Stimulated activated naive B cell treated with anti-CD40 and anti-IgM and Interleukin-4, amounts not matched to agents 10 μg/mL and 1 μg/mL and 100 μg/mL, for 72 hours (primary cell): Measurements from ENCODE around the gene LLCFC1.
A peak's percentile ranks its signal among the peaks of the same experiment; 100 is the strongest.
"Not testable (repeated sequence)": the region's sequence is repeated elsewhere in the genome, so short reads cannot be mapped to it uniquely, and the experiment has no call there.

Experiments
- ATAC-seq, 2 donors: fragments of 150-1000 bp; cut with Tn5 transposase; replicated peaks; 2 replicates each; pipeline ENCODE4 v1.10.0; 2021; ENCODE audit warnings: moderate library complexity in 1 of 2
- DNase-seq: peaks from one replicate; pipeline ENCODE4 v3.0.0; 2021
- H3K27ac Mint-ChIP-seq: one replicate; pipeline ENCODE4 v1.8.0; 2022; ENCODE audit warnings: mild to moderate bottlenecking, mixed read lengths
- H3K27me3 Mint-ChIP-seq, 2 donors: one replicate each; pipeline ENCODE4 v1.8.0; 2022; ENCODE audit warnings: mixed read lengths in 2 of 2
- H3K36me3 Mint-ChIP-seq, 2 donors: one replicate each; pipeline ENCODE4 v1.8.0; 2022; ENCODE audit warnings: mixed read lengths in 2 of 2, mild to moderate bottlenecking in 1 of 2
- H3K4me1 Mint-ChIP-seq, 2 donors: one replicate each; pipeline ENCODE4 v1.8.0; 2022; ENCODE audit warnings: mixed read lengths in 2 of 2, mild to moderate bottlenecking in 1 of 2
- H3K4me3 Mint-ChIP-seq, 2 donors: one replicate each; pipeline ENCODE4 v1.8.0; 2022; ENCODE audit warnings: mild to moderate bottlenecking in 2 of 2, mixed read lengths in 2 of 2, moderate library complexity in 1 of 2
- H3K9me3 Mint-ChIP-seq, 2 donors: one replicate each; pipeline ENCODE4 v1.8.0; 2022; ENCODE audit warnings: mixed read lengths in 2 of 2, mild to moderate bottlenecking in 1 of 2

LLCFC1 gene

DNA sequence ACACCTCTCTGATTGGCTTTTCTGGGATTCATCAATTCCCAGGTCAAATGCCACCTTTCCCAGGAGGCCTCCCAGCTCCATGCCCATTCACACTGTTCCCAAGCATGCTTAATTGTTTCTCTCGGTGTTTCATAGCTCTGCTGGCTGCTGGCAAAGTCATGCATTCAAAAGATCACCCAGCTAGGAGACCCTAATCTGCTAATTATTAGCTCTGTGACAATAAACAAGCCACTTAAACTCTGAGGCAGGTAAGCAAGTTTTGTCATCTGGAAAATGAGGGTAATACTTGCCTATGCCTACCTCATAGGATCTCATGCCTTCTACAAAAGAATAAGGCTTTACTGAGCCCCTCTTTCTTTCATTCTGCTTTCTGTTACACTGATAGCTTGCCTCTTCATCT, 23.7 kb downstream of the LLCFC1 start:
- Mint-ChIP-seq H3K27me3 (peaks cover 35 to 38% of the 10 kb centered on the region in 2 donors), H3K9me3 (no peaks in the 10 kb centered on the region), H3K4me3 (no peak overlapping the region), H3K36me3 (no peaks in the 10 kb centered on the region), H3K4me1 (peaks cover 4 to 8% of the 10 kb centered on the region in 2 donors), H3K27ac (no peak overlapping the region)
- ATAC-seq, result no peak
- no peak for DNase-seq

DNA sequence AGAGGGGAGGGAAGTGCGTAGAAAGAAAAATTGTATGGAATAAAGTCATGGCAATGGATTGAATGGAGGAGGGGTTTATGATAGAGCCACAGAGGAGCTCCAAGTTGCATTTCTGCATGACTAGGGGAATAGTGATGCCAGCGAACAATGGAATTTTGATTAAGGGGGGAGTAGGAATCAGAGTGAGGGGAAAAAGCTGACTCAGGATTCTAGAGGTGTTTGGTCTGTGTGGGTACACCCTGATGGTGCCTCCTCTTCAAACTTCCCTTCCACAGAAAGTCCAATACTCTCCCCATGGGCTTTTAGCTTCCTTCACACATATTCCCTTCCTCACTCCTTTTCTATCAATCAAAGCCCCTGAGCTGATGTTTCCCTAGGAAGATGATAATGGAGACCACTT, 24.7 kb downstream of the LLCFC1 start:
- H3K4me1 Mint-ChIP-seq, result peaks cover 4 to 8% of the 10 kb centered on the region in 2 donors
- ATAC-seq (no peak), DNase-seq (no peak)
- H3K27me3 Mint-ChIP-seq, result peaks cover 39 to 45% of the 10 kb centered on the region in 2 donors
- H3K9me3 Mint-ChIP-seq, result no peaks in the 10 kb centered on the region
- H3K27ac Mint-ChIP-seq, result no peak overlapping the region
- H3K4me3 Mint-ChIP-seq, result no peak overlapping the region
- no peaks in the 10 kb centered on the region for H3K36me3 Mint-ChIP-seq

DNA sequence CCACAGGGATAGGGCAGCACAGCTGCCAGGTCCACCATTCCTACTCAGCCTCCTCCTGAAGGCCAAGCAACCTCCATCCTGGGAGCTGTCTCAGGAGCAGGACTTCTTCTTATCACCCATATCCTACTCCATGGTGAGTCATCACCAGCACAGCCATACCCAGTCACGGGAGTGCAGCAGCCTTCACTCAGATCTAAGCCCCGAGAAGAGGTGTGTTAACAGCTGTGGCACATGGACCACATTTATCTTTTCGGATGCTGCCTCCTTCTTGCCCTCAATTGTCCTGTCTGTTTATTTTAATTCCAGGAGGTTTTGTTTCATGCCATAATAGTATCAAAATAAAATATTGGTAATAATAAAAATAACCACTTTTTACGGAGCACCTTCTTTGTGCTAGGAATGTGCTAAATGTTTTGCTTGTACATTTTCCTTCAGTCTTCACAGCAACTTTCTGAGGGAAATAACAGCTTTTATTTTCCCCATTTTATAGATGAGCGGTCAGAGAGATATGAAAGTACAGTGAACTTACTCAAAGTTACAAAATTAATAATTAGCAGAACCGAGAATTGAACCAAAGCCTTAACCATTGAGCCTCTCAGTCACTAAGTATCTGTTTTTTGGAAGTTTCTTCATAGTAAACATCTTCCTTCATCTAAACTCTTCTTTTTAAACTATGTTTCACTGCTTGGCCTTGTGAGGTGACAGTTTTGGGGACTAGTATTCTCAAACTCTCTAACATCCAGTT, 25.4 kb downstream of the LLCFC1 start:
- peaks cover 37 to 42% of the 10 kb centered on the region in 2 donors for H3K27me3 Mint-ChIP-seq
- no peak overlapping the region for H3K27ac Mint-ChIP-seq
- no peaks in the 10 kb centered on the region for H3K36me3 Mint-ChIP-seq
- no peak for DNase-seq
- H3K4me1 Mint-ChIP-seq, result peaks cover 4 to 8% of the 10 kb centered on the region in 2 donors
- peak; percentile 39 to 57 for ATAC-seq
- H3K4me3 Mint-ChIP-seq, result no peak overlapping the region
- no peaks in the 10 kb centered on the region for H3K9me3 Mint-ChIP-seq

DNA sequence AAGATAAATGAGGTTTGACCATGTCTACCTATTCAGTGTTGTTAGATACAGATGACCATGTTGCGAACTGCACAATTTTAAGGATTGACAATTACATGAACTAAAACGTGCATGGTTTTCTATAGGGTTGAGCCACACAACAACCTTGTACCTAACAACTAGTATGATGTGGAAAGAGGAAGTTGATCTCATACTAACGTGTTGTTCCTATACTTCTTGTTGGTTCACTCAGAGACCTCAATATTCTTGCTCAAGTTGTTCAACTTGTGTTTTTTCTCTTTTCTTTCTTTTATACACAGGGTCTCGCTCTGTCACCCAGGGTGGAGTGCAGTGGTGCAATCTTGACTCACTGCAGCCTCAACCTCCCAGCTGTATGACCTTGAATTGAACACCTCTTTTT, 28.9 kb downstream of the LLCFC1 start:
- H3K9me3 Mint-ChIP-seq, result no peaks in the 10 kb centered on the region
- peaks cover 4 to 8% of the 10 kb centered on the region in 2 donors for H3K4me1 Mint-ChIP-seq
- ATAC-seq (no peak), DNase-seq (no peak)
- no peak overlapping the region for H3K27ac Mint-ChIP-seq
- no peaks in the 10 kb centered on the region for H3K36me3 Mint-ChIP-seq
- no peak overlapping the region for H3K4me3 Mint-ChIP-seq
- H3K27me3 Mint-ChIP-seq, result peaks cover 40 to 49% of the 10 kb centered on the region in 2 donors

DNA sequence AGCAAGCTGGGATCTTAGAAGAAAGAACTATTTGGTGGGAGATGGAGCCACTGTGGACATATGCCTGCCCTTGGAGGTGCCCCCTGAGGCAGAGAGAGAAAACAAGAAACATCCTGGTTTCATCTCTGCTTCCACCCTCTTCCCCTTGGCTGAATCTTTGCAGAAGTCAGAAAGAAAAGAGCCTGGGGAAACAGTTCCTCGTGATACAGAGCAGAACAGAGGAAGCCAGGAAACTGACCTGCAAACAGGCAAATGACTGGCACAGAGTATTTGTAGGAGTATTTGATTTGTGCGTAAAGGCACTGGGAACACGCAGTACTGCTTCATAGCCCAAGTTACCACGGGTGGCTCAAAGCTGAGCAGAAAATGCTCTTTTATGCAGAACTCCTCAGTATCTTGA, 29.9 kb downstream of the LLCFC1 start:
- Mint-ChIP-seq H3K4me1 (peaks cover 4 to 8% of the 10 kb centered on the region in 2 donors), H3K36me3 (no peaks in the 10 kb centered on the region), H3K4me3 (no peak overlapping the region), H3K27me3 (peaks cover 32 to 40% of the 10 kb centered on the region in 2 donors), H3K9me3 (no peaks in the 10 kb centered on the region), H3K27ac (no peak overlapping the region)
- ATAC-seq (no peak), DNase-seq (no peak)

DNA sequence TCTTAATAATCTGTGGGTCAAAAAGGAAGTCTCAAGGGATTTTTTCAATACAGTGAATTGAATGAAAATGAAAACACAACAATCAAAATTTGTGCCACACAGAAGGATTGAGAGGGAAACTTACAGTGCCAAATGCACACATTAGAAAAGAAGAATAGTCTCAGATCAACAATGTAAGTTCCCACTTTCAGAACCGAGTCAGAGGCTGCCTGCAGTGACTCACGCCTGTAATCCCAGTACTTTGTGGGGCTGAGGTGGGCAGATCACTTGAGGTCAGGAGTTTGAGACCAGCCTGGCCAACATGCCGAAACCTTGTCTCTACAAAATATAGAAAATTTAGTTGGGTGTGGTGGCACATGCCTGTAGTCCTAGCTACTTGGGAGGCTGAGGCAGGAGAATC, 35.3 kb downstream of the LLCFC1 start:
- ATAC-seq (no peak), DNase-seq (no peak)
- Mint-ChIP-seq H3K9me3 (peaks cover 3% of the 10 kb centered on the region in 2 donors), H3K27ac (no peak overlapping the region), H3K36me3 (no peaks in the 10 kb centered on the region), H3K4me1 (no peaks in the 10 kb centered on the region), H3K27me3 (peaks cover 21 to 26% of the 10 kb centered on the region in 2 donors), H3K4me3 (no peak overlapping the region)

DNA sequence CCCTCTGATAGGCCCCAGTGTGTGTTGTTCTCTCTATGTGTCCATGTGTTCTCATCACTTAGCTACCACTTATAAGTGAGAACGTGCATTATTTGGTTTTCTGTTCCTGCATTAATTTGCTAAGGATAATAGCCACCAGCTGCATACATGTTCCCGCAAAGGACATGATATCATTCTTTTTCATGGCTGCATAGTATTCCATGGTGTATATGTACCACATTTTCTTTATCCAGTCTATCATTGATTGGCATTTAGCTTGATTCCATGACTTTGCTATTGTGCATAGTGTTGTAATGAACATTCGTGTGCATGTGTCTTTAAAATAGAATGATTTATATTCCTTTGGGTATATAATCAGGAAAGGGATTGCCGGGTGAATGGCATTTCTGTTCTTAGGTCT, 39.1 kb downstream of the LLCFC1 start:
- peaks cover 16 to 22% of the 10 kb centered on the region in 2 donors for H3K27me3 Mint-ChIP-seq
- H3K9me3 Mint-ChIP-seq, ATAC-seq, H3K36me3 Mint-ChIP-seq, DNase-seq, H3K4me3 Mint-ChIP-seq, H3K4me1 Mint-ChIP-seq, H3K27ac Mint-ChIP-seq: not testable (repeated sequence)

DNA sequence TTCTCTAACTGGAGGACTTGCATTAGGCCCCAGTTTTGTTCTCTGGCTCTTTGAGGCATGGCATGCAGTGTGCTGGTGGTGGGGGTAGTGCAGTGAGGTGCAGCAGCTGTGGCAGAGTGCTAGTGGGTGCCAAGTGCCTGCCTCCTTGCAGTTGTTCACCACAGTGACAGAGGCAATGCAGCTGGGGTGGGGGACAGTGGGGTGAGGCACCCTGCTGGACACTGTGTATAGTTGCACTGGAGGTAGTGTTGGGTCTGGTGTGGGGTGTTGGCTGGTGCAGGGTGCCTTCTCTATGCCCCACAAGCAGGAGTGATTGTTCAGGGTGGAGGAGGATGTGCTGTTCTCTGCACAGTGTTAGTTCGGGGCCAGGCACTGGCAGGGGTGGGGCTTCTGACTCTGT, 44.5 kb downstream of the LLCFC1 start:
- ATAC-seq (peak; percentile 16), DNase-seq (no peak)
- peaks cover 5 to 7% of the 10 kb centered on the region in 2 donors for H3K9me3 Mint-ChIP-seq
- H3K4me3 Mint-ChIP-seq, result no peak overlapping the region
- no peak overlapping the region for H3K27ac Mint-ChIP-seq
- H3K36me3 Mint-ChIP-seq, result no peaks in the 10 kb centered on the region
- no peaks in the 10 kb centered on the region for H3K4me1 Mint-ChIP-seq
- peaks cover 22 to 35% of the 10 kb centered on the region in 2 donors for H3K27me3 Mint-ChIP-seq

DNA sequence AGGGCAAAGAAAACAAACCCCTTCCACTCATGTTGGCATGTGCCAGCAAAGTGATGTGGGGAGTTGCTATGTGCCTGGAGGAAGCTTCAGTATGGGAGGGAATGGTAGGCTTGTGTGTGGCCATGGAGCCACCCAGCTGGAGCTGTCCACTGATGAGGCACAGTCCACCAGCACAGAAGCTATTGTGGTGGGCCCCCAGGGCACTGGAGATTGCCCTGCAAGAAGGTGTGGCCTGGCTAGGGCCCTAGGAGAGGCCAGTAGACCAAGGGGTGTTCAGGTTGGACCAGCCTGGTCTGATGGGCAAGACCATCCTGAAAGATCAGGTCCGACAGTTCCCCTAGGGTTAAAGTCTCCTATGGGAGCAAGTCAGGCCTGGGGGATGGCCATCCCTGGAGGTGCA, 45.0 kb downstream of the LLCFC1 start:
- no peak overlapping the region for H3K27ac Mint-ChIP-seq
- H3K27me3 Mint-ChIP-seq, result peaks cover 22 to 35% of the 10 kb centered on the region in 2 donors
- H3K4me3 Mint-ChIP-seq, result no peak overlapping the region
- no peaks in the 10 kb centered on the region for H3K36me3 Mint-ChIP-seq
- ATAC-seq, result no peak
- no peaks in the 10 kb centered on the region for H3K4me1 Mint-ChIP-seq
- DNase-seq, result no peak
- peaks cover 5 to 7% of the 10 kb centered on the region in 2 donors for H3K9me3 Mint-ChIP-seq
